Right renal pelvis (tissue), 4 donors: ENCODE measurements around the gene GPR171. TPM values are rescaled to one million over a fixed set of nuclear protein-coding genes. Genes with fewer than 3 reads are reported as not detected.

ENCODE experiments used
- DNase-seq, 4 donors: peaks; one replicate each; pipeline ENCODE4 v3.0.0-alpha.2; 2013; ENCODE audit warnings: low read depth in 4 of 4, low spot score in 3 of 4, missing footprints in 1 of 4
- polyA plus RNA-seq, 4 donors: library from polyadenylated mRNA; unstranded; fragments of 120-200 nt; gene quantifications; one replicate each; pipeline ENCODE4 v1.2.1, GENCODE V29; 2013; ENCODE audit not compliant: insufficient read length in 4 of 4

Gene GPR171
- polyA plus RNA-seq, 4 donors: 0.21 to 0.42 (median 0.37) TPM; not detected in 1

- no peak for DNase-seq
These were observed 11.4 kb upstream of the GPR171 start for GRCh38 chr3:151214459-151214858.

- DNase-seq: no peak
These were observed 10.9 kb upstream of the GPR171 start for GRCh38 chr3:151213881-151214280.

GRCh38 chr3:151213151-151213550 is 10.1 kb upstream of the GPR171 start:
- no peak for DNase-seq

GRCh38 chr3:151210676-151211381 is 7.8 kb upstream of the GPR171 start:
- no peak for DNase-seq

- no peak for DNase-seq
These were observed 6.6 kb upstream of the GPR171 start for GRCh38 chr3:151209654-151210053.

GRCh38 chr3:151206201-151206600 is 3.2 kb upstream of the GPR171 start:
- DNase-seq: no peak

- DNase-seq: no peak
These were observed 2.5 kb upstream of the GPR171 start for GRCh38 chr3:151205482-151205881.

GRCh38 chr3:151204530-151205402 is 1.8 kb upstream of the GPR171 start:
- no peak for DNase-seq

GRCh38 chr3:151201051-151201730 is 1.8 kb downstream of the GPR171 start:
- DNase-seq: no peak

GRCh38 chr3:151200586-151200985 is 2.4 kb downstream of the GPR171 start:
- no peak for DNase-seq

- no peak for DNase-seq
These were observed 3.2 kb downstream of the GPR171 start for GRCh38 chr3:151199554-151200438.

- DNase-seq: no peak
These were observed 4.2 kb downstream of the GPR171 start for GRCh38 chr3:151198849-151199248.

- DNase-seq: no peak
These were observed 4.8 kb downstream of the GPR171 start for GRCh38 chr3:151197981-151198767.

GRCh38 chr3:151197228-151197627 is 5.8 kb downstream of the GPR171 start:
- DNase-seq: no peak

- no peak for DNase-seq
These were observed 6.6 kb downstream of the GPR171 start for GRCh38 chr3:151196434-151196833.

GRCh38 chr3:151195826-151196225 is 7.2 kb downstream of the GPR171 start:
- DNase-seq: no peak

- DNase-seq: no peak
These were observed 10.5 kb downstream of the GPR171 start for GRCh38 chr3:151192545-151192944.

GRCh38 chr3:151191095-151191494 is 11.9 kb downstream of the GPR171 start:
- no peak for DNase-seq

- no peak for DNase-seq
These were observed 19.7 kb downstream of the GPR171 start for GRCh38 chr3:151183265-151183671.
